Activated naive CD4-positive, alpha-beta T cell treated with Interleukin-2 at 50 U/mL for 16 hours (primary cell): ENCODE results near the gene PPARGC1A.

Experiments used
- DNase-seq: peaks from one replicate; pipeline ENCODE4 v3.0.0-alpha.2; 2020

Gene PPARGC1A

GRCh38 chr4:23878246-23878891 is 11.5 kb downstream of the PPARGC1A start:
- DNase-seq = no peak

- no peak for DNase-seq
These were observed 12.1 kb downstream of the PPARGC1A start for GRCh38 chr4:23877758-23878229.

- DNase-seq = no peak
These were observed 13.3 kb downstream of the PPARGC1A start for GRCh38 chr4:23876418-23877089.

- DNase-seq = no peak
These were observed 14.5 kb downstream of the PPARGC1A start for GRCh38 chr4:23875317-23875716.

- no peak for DNase-seq
These were observed 15.3 kb downstream of the PPARGC1A start for GRCh38 chr4:23874536-23874901.

GRCh38 chr4:23873717-23874535 is 15.9 kb downstream of the PPARGC1A start:
- no peak for DNase-seq

- DNase-seq = no peak
These were observed 18.4 kb downstream of the PPARGC1A start for GRCh38 chr4:23871426-23871825.

- DNase-seq = no peak
These were observed 23.3 kb downstream of the PPARGC1A start for GRCh38 chr4:23866450-23867075.

- no peak for DNase-seq
These were observed 27.9 kb downstream of the PPARGC1A start for GRCh38 chr4:23861897-23862296.

- DNase-seq = no peak
These were observed 28.9 kb downstream of the PPARGC1A start for GRCh38 chr4:23860919-23861318.

- DNase-seq = no peak
These were observed 32.4 kb downstream of the PPARGC1A start for GRCh38 chr4:23857367-23857959.

- DNase-seq = no peak
These were observed 33.2 kb downstream of the PPARGC1A start for GRCh38 chr4:23856630-23857029.

- DNase-seq = no peak
These were observed 33.8 kb downstream of the PPARGC1A start for GRCh38 chr4:23855912-23856605.

GRCh38 chr4:23853986-23854660 is 35.7 kb downstream of the PPARGC1A start:
- DNase-seq = no peak

- DNase-seq = no peak
These were observed 38.4 kb downstream of the PPARGC1A start for GRCh38 chr4:23851464-23851863.

- no peak for DNase-seq
These were observed 42.7 kb downstream of the PPARGC1A start for GRCh38 chr4:23847158-23847557.

GRCh38 chr4:23844961-23845360 is 44.9 kb downstream of the PPARGC1A start:
- no peak for DNase-seq

GRCh38 chr4:23839279-23839678 is 50.6 kb downstream of the PPARGC1A start:
- no peak for DNase-seq

GRCh38 chr4:23838607-23839006 is 51.2 kb downstream of the PPARGC1A start:
- DNase-seq = no peak

- no peak for DNase-seq
These were observed 51.7 kb downstream of the PPARGC1A start for GRCh38 chr4:23838131-23838530.

- no peak for DNase-seq
These were observed 52.5 kb downstream of the PPARGC1A start for GRCh38 chr4:23837371-23837770.
